SK-N-DZ (cell line): ENCODE data around the gene SRRT.
"Not testable (repeated sequence)": the region's sequence is repeated elsewhere in the genome, so short reads cannot be mapped to it uniquely, and the experiment has no call there.

Experiments used
- DNase-seq: peaks from one replicate; pipeline ENCODE4 v3.0.0-alpha.2; 2015; ENCODE audit warnings: low spot score
- small RNA-seq, 2 experiments: library from RNA; depleted of rRNA; stranded (forward); fragments of <200 nt; gene quantifications; one replicate each; pipeline ENCODE3, GENCODE V24; 2014

SRRT gene

DNA sequence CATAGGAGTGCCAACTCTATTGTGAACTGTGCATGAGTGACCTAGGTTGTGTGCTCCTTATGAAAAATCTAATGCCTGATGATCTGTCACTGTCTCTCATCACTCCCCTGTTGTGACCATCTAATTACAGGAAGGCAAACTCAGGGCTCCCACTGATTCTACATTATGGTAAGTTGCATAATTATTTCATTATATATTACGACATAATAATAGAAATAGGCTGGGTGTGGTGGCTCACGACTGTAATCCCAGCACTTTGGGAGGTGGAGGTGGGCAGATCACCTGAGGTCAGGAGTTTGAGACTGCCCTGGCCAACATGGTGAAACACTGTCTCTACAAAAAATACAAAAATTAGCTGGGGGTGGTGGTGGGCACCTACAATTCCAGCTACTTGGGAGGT lies 60.5 kb downstream of the SRRT start:
- not testable (repeated sequence) for DNase-seq

DNA sequence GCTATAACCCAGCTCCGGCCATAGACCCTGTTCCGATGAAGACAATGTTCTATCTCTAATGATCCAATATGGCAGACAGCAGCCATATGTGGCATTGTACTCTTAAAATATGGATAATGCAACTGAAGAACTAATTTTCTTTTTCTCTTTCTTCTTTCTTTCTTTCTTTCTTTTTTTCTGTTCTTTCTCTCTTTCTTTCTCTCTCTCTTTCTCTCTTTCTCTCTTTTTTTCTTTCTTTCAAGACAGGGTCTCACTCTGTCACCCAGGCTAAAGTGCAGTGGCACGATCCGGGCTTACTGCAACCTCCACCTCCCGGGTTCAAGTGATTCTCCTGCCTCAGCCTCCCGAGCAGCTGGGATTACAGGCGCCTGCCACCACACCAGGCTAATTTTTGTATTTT lies 61.3 kb downstream of the SRRT start:
- not testable (repeated sequence) for DNase-seq

Small RNAs within 50 kb of the gene (small RNA-seq; reads per million reads assigned to genes)
- gene RN7SL549P, result 0 to 0.09 reads per million in 2 experiments
- gene RPS29P15, result 0 reads per million in 2 experiments
